Lower lobe of right lung (tissue), 2 donors: ENCODE measurements around the gene NSD1. TPM values are rescaled to one million over a fixed set of nuclear protein-coding genes. Genes with fewer than 3 reads are reported as not detected.

Experiments used
- ATAC-seq, 2 donors: fragments of 200-7000 bp; cut with Tn5 transposase; one replicate each; pipeline ENCODE4 v1.9.1; 2020 to 2022; ENCODE audit warnings: mild to moderate bottlenecking in 2 of 2, moderate library complexity in 2 of 2
- DNase-seq: peaks from one replicate; pipeline ENCODE4 v3.0.0-alpha.2; 2020
- H3K27ac ChIP-seq: fragments of 200-600 bp; one replicate; pipeline ENCODE4 v1.8.0; 2022
- H3K27me3 ChIP-seq: fragments of 200-600 bp; one replicate; pipeline ENCODE4 v1.8.0; 2022; ENCODE audit warnings: low read depth
- H3K36me3 ChIP-seq: fragments of 200-600 bp; one replicate; pipeline ENCODE4 v1.8.0; 2022; ENCODE audit warnings: mild to moderate bottlenecking
- H3K4me1 ChIP-seq: fragments of 200-600 bp; one replicate; pipeline ENCODE4 v1.8.0; 2022
- H3K4me3 ChIP-seq: fragments of 200-600 bp; one replicate; pipeline ENCODE4 v1.8.0; 2022; ENCODE audit warnings: mild to moderate bottlenecking
- H3K9me3 ChIP-seq: fragments of 200-600 bp; one replicate; pipeline ENCODE4 v1.8.0; 2022
- CTCF ChIP-seq: fragments of 200-600 bp; IDR thresholded peaks from one replicate; pipeline ENCODE4 v1.8.0; 2022; ENCODE audit warnings: antibody characterized with exemption, mild to moderate bottlenecking
- intact Hi-C: fragments of 100-400 bp; cut with DNase I; formaldehyde crosslinking; loops from one replicate; pipeline ENCODE4 v1.11.0; 2022
- total RNA-seq: library from RNA; stranded (reverse); fragmentation: NEBNext Ultra II Directional; extraction: Animal tissue kit (Norgen Biotek cat#: 25700); gene quantifications from one replicate; pipeline ENCODE4 v1.2.1, GENCODE V29; 2021
- donor health status: DM: no; HTN: yes; CAD: no; lungs with severe emphysema.

Gene NSD1
- total RNA-seq, 1 donor from 2014 or later, result 75.5 TPM

- H3K27ac ChIP-seq, result no peak overlapping the region
- H3K4me3 ChIP-seq, result no peak overlapping the region
Observed at GRCh38 chr5:177130211-177131018, 3.2 kb upstream of the NSD1 start.

GRCh38 chr5:177131019-177131320, 2.6 kb upstream of the NSD1 start:
- Histone ChIP-seq H3K36me3 (peaks cover 10% of the 10 kb centered on the region), H3K4me3 (no peak overlapping the region), H3K27ac (no peak overlapping the region), H3K4me1 (peaks cover 25% of the 10 kb centered on the region), H3K9me3 (no peaks in the 10 kb centered on the region), H3K27me3 (no peaks in the 10 kb centered on the region)
- intact Hi-C loops, result no loop called here
- DNase-seq (no peak), ATAC-seq (no peak)
- TF ChIP-seq CTCF, result no peak

More at GRCh38 chr5:177130211-177131018, 3.2 kb upstream of the NSD1 start:
- TF ChIP-seq CTCF, result no peak
- ATAC-seq, result no peak
- Histone ChIP-seq H3K36me3 (peaks cover 5% of the 10 kb centered on the region), H3K9me3 (no peaks in the 10 kb centered on the region), H3K4me1 (peaks cover 20% of the 10 kb centered on the region), H3K27me3 (no peaks in the 10 kb centered on the region)
- intact Hi-C loops, result no loop called here
- no peak for DNase-seq

GRCh38 chr5:177131352-177132135, 2.0 kb upstream of the NSD1 start:
- no peak overlapping the region for H3K4me3 ChIP-seq
- peak overlapping the region; percentile 89 for H3K27ac ChIP-seq
- H3K36me3 ChIP-seq, result peaks cover 16% of the 10 kb centered on the region
- H3K4me1 ChIP-seq, result peaks cover 31% of the 10 kb centered on the region
- no peaks in the 10 kb centered on the region for H3K27me3 ChIP-seq
- ATAC-seq (no peak), DNase-seq (peak; percentile 47)
- no peaks in the 10 kb centered on the region for H3K9me3 ChIP-seq
- no peak for TF ChIP-seq CTCF
- intact Hi-C loops, result no loop called here

- Histone ChIP-seq H3K4me3 (peak overlapping the region; percentile 80), H3K9me3 (no peaks in the 10 kb centered on the region), H3K27me3 (no peaks in the 10 kb centered on the region), H3K4me1 (peaks cover 40% of the 10 kb centered on the region), H3K27ac (peak overlapping the region; percentile 89), H3K36me3 (peaks cover 25% of the 10 kb centered on the region)
- DNase-seq (peak; percentile 48), ATAC-seq (peak; percentile 45 to 59)
- no peak for TF ChIP-seq CTCF
- intact Hi-C loops, result no loop called here
Observed at GRCh38 chr5:177132136-177133095, 1.2 kb upstream of the NSD1 start.
